HEK293 (cell line): Measurements from ENCODE around the gene RAB3C.

Experiments used
- CTCF ChIA-PET: fragments of 350-600 bp; formaldehyde crosslinking; extraction: SDS; loops from one replicate; lab custom pipeline; 2021; ENCODE audit warnings: antibody characterized with exemption; lab: Yijun Ruan, JAX
- POLR2A ChIA-PET: fragments of 300-600 bp; formaldehyde crosslinking; extraction: SDS; loops from one replicate; lab custom pipeline; 2020; ENCODE audit warnings: antibody characterized with exemption, inconsistent platforms; lab: Yijun Ruan, JAX
- H3K27ac ChIP-seq: fragments of 200-500 bp; sonication (Bioruptor generic); 2 replicates; pipeline ENCODE4 v1.5.1; 2014; ENCODE audit warnings: low read depth, low read length, control low read depth, inconsistent platforms; ENCODE audit errors: extremely low read depth
- H3K36me3 ChIP-seq, 2 experiments: fragments of 200-500 bp in 1 of 2; sonication (Bioruptor generic) in 1 of 2; 1 replicate in 1 of 2; 2 replicates in 1 of 2; pipeline ENCODE4 v1.5.1; 2014 to 2017; ENCODE audit warnings: inconsistent platforms in 2 of 2, low read length in 2 of 2; ENCODE audit not compliant: control insufficient read depth in 2 of 2, insufficient read depth in 1 of 2
- H3K4me1 ChIP-seq: fragments of 200-500 bp; sonication (Bioruptor generic); 2 replicates; pipeline ENCODE4 v1.5.1; 2014; ENCODE audit warnings: mild to moderate bottlenecking, low read length, inconsistent platforms; ENCODE audit not compliant: control insufficient read depth, insufficient read depth
- H3K4me3 ChIP-seq: 2 replicates; pipeline ENCODE4 v1.5.1; 2011; ENCODE audit warnings: low read depth, mild to moderate bottlenecking, control low read depth, low read length, moderate library complexity
- H3K9me3 ChIP-seq: fragments of 200-500 bp; sonication (Bioruptor generic); 2 replicates; pipeline ENCODE4 v1.5.1; 2014; ENCODE audit warnings: low read depth, low read length, inconsistent platforms; ENCODE audit not compliant: control insufficient read depth, insufficient read depth
- ATF2 ChIP-seq: fragments of 450-650 bp; formaldehyde crosslinking; IDR thresholded peaks from 2 replicates; pipeline ENCODE4 v1.5.1; 2016; ENCODE audit warnings: missing biosample characterization, missing genetic modification characterization, low read depth
- FEZF1 ChIP-seq: fragments of 450-650 bp; formaldehyde crosslinking; IDR thresholded peaks from 2 replicates; pipeline ENCODE4 v1.5.1; 2016; ENCODE audit warnings: missing biosample characterization, missing genetic modification characterization
- INSM2 ChIP-seq: fragments of 450-650 bp; formaldehyde crosslinking; IDR thresholded peaks from 2 replicates; pipeline ENCODE4 v1.5.1; 2016; ENCODE audit warnings: missing biosample characterization, missing genetic modification characterization
- KLF7 ChIP-seq: fragments of 450-650 bp; formaldehyde crosslinking; IDR thresholded peaks from 2 replicates; pipeline ENCODE4 v1.5.1; 2016; ENCODE audit warnings: missing biosample characterization, missing genetic modification characterization, borderline replicate concordance
- SP3 ChIP-seq: fragments of 450-650 bp; formaldehyde crosslinking; IDR thresholded peaks from 2 replicates; pipeline ENCODE4 v1.5.1; 2016; ENCODE audit warnings: missing biosample characterization, missing genetic modification characterization
- SP7 ChIP-seq: fragments of 450-650 bp; formaldehyde crosslinking; IDR thresholded peaks from 2 replicates; pipeline ENCODE4 v1.5.1; 2016; ENCODE audit warnings: missing biosample characterization, missing genetic modification characterization
- ZBTB21 ChIP-seq: fragments of 450-650 bp; formaldehyde crosslinking; IDR thresholded peaks from 2 replicates; pipeline ENCODE4 v1.5.1; 2017; ENCODE audit warnings: missing biosample characterization, missing genetic modification characterization
- ZEB2 ChIP-seq: fragments of 450-650 bp; formaldehyde crosslinking; IDR thresholded peaks from 2 replicates; pipeline ENCODE4 v1.5.1; 2016; ENCODE audit warnings: missing biosample characterization, missing genetic modification characterization
- ZNF2 ChIP-seq: fragments of 450-650 bp; formaldehyde crosslinking; IDR thresholded peaks from 2 replicates; pipeline ENCODE4 v1.5.1; 2016; ENCODE audit warnings: missing biosample characterization, missing genetic modification characterization
- ZNF37A ChIP-seq: fragments of 450-650 bp; IDR thresholded peaks from 2 replicates; pipeline ENCODE4 v1.5.1; 2018; ENCODE audit warnings: missing biosample characterization, missing genetic modification characterization
- ZNF433 ChIP-seq: fragments of 450-650 bp; formaldehyde crosslinking; IDR thresholded peaks from 2 replicates; pipeline ENCODE4 v1.5.1; 2016; ENCODE audit warnings: missing biosample characterization, missing genetic modification characterization, low read depth
- ZNF48 ChIP-seq: fragments of 450-650 bp; formaldehyde crosslinking; IDR thresholded peaks from 2 replicates; pipeline ENCODE4 v1.5.1; 2016; ENCODE audit warnings: missing biosample characterization, missing genetic modification characterization
- ZNF629 ChIP-seq: fragments of 450-650 bp; formaldehyde crosslinking; IDR thresholded peaks from 2 replicates; pipeline ENCODE4 v1.5.1; 2017; ENCODE audit warnings: missing biosample characterization, missing genetic modification characterization
- ZNF791 ChIP-seq: fragments of 450-650 bp; formaldehyde crosslinking; IDR thresholded peaks from 2 replicates; pipeline ENCODE4 v1.5.1; 2016; ENCODE audit warnings: missing biosample characterization, missing genetic modification characterization
- TF ChIP-seq, protein P1 (sequence below): fragments of 450-650 bp; formaldehyde crosslinking; IDR thresholded peaks from 2 replicates; pipeline ENCODE4 v1.5.1; 2016; ENCODE audit warnings: missing biosample characterization, missing genetic modification characterization, borderline replicate concordance
- TF ChIP-seq, protein P2 (sequence below): fragments of 450-650 bp; formaldehyde crosslinking; IDR thresholded peaks from 2 replicates; pipeline ENCODE4 v1.5.1; 2016; ENCODE audit warnings: missing biosample characterization, missing genetic modification characterization

RAB3C gene

GRCh38 chr5:58816181-58816731 is 233.4 kb downstream of the RAB3C start:
- Histone ChIP-seq H3K27ac (no peak overlapping the region), H3K4me3 (no peak overlapping the region), H3K4me1 (no peaks in the 10 kb centered on the region), H3K36me3 (no peaks in the 10 kb centered on the region), H3K9me3 (no peaks in the 10 kb centered on the region)
- no peak for TF ChIP-seq FEZF1 (tag by site-specific recombination)
- TF ChIP-seq SP7 (tag by site-specific recombination): no peak
- peak; percentile 94 for TF ChIP-seq ZNF37A
- ChIA-PET CTCF (interaction anchor here (1.6 kb wide), 1 partner anchor 34 kb away, joined by 7 read pairs; no protein-coding TSS in a partner anchor), POLR2A (no interaction called here)

DNA sequence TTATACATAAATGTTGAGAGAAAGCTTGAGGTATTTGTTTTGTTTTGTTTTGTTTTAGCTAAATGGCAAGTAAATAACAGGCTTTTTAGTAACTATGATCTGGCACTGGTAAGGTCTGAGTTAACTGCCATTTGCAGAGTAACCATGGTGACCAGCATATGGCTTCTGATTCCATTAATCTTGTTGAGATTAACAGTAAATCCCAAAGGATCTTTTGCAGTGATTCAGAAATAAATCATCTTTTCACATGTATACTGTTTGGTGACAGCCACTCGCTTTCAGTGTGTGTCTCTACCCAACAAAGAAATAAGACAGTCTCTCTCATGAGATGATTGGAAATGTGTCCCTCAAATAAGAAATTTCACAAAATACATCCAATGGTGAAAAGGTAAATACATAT is 235.6 kb downstream of the RAB3C start:
- TF ChIP-seq ZNF791 (tag by site-specific recombination) (no peak), ZNF48 (tag by site-specific recombination) (no peak), SP3 (no peak)
- TF ChIP-seq, protein P1, sequence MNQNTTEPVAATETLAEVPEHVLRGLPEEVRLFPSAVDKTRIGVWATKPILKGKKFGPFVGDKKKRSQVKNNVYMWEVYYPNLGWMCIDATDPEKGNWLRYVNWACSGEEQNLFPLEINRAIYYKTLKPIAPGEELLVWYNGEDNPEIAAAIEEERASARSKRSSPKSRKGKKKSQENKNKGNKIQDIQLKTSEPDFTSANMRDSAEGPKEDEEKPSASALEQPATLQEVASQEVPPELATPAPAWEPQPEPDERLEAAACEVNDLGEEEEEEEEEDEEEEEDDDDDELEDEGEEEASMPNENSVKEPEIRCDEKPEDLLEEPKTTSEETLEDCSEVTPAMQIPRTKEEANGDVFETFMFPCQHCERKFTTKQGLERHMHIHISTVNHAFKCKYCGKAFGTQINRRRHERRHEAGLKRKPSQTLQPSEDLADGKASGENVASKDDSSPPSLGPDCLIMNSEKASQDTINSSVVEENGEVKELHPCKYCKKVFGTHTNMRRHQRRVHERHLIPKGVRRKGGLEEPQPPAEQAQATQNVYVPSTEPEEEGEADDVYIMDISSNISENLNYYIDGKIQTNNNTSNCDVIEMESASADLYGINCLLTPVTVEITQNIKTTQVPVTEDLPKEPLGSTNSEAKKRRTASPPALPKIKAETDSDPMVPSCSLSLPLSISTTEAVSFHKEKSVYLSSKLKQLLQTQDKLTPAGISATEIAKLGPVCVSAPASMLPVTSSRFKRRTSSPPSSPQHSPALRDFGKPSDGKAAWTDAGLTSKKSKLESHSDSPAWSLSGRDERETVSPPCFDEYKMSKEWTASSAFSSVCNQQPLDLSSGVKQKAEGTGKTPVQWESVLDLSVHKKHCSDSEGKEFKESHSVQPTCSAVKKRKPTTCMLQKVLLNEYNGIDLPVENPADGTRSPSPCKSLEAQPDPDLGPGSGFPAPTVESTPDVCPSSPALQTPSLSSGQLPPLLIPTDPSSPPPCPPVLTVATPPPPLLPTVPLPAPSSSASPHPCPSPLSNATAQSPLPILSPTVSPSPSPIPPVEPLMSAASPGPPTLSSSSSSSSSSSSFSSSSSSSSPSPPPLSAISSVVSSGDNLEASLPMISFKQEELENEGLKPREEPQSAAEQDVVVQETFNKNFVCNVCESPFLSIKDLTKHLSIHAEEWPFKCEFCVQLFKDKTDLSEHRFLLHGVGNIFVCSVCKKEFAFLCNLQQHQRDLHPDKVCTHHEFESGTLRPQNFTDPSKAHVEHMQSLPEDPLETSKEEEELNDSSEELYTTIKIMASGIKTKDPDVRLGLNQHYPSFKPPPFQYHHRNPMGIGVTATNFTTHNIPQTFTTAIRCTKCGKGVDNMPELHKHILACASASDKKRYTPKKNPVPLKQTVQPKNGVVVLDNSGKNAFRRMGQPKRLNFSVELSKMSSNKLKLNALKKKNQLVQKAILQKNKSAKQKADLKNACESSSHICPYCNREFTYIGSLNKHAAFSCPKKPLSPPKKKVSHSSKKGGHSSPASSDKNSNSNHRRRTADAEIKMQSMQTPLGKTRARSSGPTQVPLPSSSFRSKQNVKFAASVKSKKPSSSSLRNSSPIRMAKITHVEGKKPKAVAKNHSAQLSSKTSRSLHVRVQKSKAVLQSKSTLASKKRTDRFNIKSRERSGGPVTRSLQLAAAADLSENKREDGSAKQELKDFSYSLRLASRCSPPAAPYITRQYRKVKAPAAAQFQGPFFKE (tag by site-specific recombination): no peak
- POLR2A ChIA-PET: no interaction called here
- H3K27ac ChIP-seq: no peak overlapping the region
- H3K4me3 ChIP-seq: no peak overlapping the region
- no peaks in the 10 kb centered on the region for H3K4me1 ChIP-seq
- CTCF ChIA-PET: interaction anchor here (2.0 kb wide), 1 partner anchor 31 kb away, joined by 14 read pairs; no protein-coding TSS in a partner anchor
- H3K36me3 ChIP-seq: no peaks in the 10 kb centered on the region
- H3K9me3 ChIP-seq: no peaks in the 10 kb centered on the region

GRCh38 chr5:58825441-58825840 is 242.6 kb downstream of the RAB3C start:
- no peak overlapping the region for H3K27ac ChIP-seq
- TF ChIP-seq ATF2 (tag by site-specific recombination) (peak; percentile 12; the same call in 1 of the 2 replicates), ZBTB21 (tag by site-specific recombination) (0 out of 2 replicates have a peak, but pooled peaks have one; percentile 35), KLF7 (no peak)
- no peaks in the 10 kb centered on the region for H3K9me3 ChIP-seq
- ChIA-PET POLR2A (interaction anchor here (0.6 kb wide), 1 partner anchor 511 kb away, joined by 4 read pairs; no protein-coding TSS in a partner anchor), CTCF (interaction anchor here (0.5 to 0.7 kb wide), 2 partner anchors 7 to 347 kb away, joined by 3 read pairs; no protein-coding TSS in a partner anchor)
- no peaks in the 10 kb centered on the region for H3K4me1 ChIP-seq
- no peaks in the 10 kb centered on the region for H3K36me3 ChIP-seq
- no peak overlapping the region for H3K4me3 ChIP-seq

- Histone ChIP-seq H3K9me3 (no peaks in the 10 kb centered on the region), H3K36me3 (no peaks in the 10 kb centered on the region), H3K4me1 (no peaks in the 10 kb centered on the region), H3K27ac (no peak overlapping the region), H3K4me3 (no peak overlapping the region)
- ChIA-PET POLR2A (interaction anchor here (0.6 kb wide), 1 partner anchor 511 kb away, joined by 4 read pairs; no protein-coding TSS in a partner anchor), CTCF (no interaction called here)
- TF ChIP-seq ZEB2 (tag by site-specific recombination) (no peak), ZNF2 (tag by site-specific recombination) (no peak), INSM2 (tag by site-specific recombination) (no peak), ZNF629 (tag by site-specific recombination) (no peak), ZNF433 (tag by site-specific recombination) (no peak)
- TF ChIP-seq, protein P2, sequence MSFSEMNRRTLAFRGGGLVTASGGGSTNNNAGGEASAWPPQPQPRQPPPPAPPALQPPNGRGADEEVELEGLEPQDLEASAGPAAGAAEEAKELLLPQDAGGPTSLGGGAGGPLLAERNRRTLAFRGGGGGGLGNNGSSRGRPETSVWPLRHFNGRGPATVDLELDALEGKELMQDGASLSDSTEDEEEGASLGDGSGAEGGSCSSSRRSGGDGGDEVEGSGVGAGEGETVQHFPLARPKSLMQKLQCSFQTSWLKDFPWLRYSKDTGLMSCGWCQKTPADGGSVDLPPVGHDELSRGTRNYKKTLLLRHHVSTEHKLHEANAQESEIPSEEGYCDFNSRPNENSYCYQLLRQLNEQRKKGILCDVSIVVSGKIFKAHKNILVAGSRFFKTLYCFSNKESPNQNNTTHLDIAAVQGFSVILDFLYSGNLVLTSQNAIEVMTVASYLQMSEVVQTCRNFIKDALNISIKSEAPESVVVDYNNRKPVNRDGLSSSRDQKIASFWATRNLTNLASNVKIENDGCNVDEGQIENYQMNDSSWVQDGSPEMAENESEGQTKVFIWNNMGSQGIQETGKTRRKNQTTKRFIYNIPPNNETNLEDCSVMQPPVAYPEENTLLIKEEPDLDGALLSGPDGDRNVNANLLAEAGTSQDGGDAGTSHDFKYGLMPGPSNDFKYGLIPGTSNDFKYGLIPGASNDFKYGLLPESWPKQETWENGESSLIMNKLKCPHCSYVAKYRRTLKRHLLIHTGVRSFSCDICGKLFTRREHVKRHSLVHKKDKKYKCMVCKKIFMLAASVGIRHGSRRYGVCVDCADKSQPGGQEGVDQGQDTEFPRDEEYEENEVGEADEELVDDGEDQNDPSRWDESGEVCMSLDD (tag by site-specific recombination): no peak
Observed at GRCh38 chr5:58825899-58826298, 243.0 kb downstream of the RAB3C start.
